Fibroblast of lung (primary cell): ENCODE results near the gene FSTL1. TPM values are rescaled to one million over a fixed set of nuclear protein-coding genes. Genes with fewer than 3 reads are reported as not detected.

Source experiments
- DNase-seq, 2 donors: peaks; one replicate each; pipeline versions ENCODE4 v3.0.0 to v3.0.0-alpha.2; 2010; ENCODE audit warnings: low read depth in 2 of 2
- H2AFZ ChIP-seq: 2 replicates; pipeline ENCODE4 v1.5.1; 2012; ENCODE audit warnings: low read length, control low read depth, inconsistent platforms
- H3K27ac ChIP-seq: 2 replicates; pipeline ENCODE4 v1.5.1; 2011; ENCODE audit warnings: low read length, control low read depth; ENCODE audit not compliant: insufficient read depth
- H3K27me3 ChIP-seq: 2 replicates; pipeline ENCODE4 v1.5.1; 2011; ENCODE audit warnings: mild to moderate bottlenecking, low read length; ENCODE audit not compliant: control insufficient read depth, insufficient read depth
- H3K36me3 ChIP-seq: 2 replicates; pipeline ENCODE4 v1.5.1; 2011; ENCODE audit warnings: low read length; ENCODE audit not compliant: control insufficient read depth, insufficient read depth
- H3K4me1 ChIP-seq: 2 replicates; pipeline ENCODE4 v1.5.1; 2011; ENCODE audit warnings: low read length; ENCODE audit not compliant: control insufficient read depth, insufficient read depth; ENCODE audit errors: extremely low read depth
- H3K4me2 ChIP-seq: 2 replicates; pipeline ENCODE4 v1.5.1; 2011; ENCODE audit warnings: low read length, control low read depth; ENCODE audit not compliant: insufficient read depth; ENCODE audit errors: extremely low read depth
- H3K4me3 ChIP-seq, 4 experiments: fragments of 200-600 bp in 1 of 4; sonication (generic) in 1 of 4; replicated peaks in 1 of 4; 2 replicates each; pipeline ENCODE4 v1.5.1; 2011 to 2016; ENCODE audit warnings: low read length in 4 of 4, low read depth in 3 of 4, mild to moderate bottlenecking in 3 of 4, control low read depth in 2 of 4, inconsistent platforms in 1 of 4, mixed read lengths in 1 of 4; ENCODE audit not compliant: insufficient read depth in 1 of 4; ENCODE audit errors: control extremely low read depth in 1 of 4
- H3K79me2 ChIP-seq: 2 replicates; pipeline ENCODE4 v1.5.1; 2012; ENCODE audit warnings: mild to moderate bottlenecking, low read length, inconsistent platforms; ENCODE audit not compliant: control insufficient read depth, insufficient read depth
- H3K9ac ChIP-seq: 2 replicates; pipeline ENCODE4 v1.5.1; 2011; ENCODE audit warnings: mild to moderate bottlenecking, low read length, control low read depth; ENCODE audit not compliant: insufficient read depth
- H3K9me3 ChIP-seq: 2 replicates; pipeline ENCODE4 v1.5.1; 2012; ENCODE audit warnings: low read depth, low read length; ENCODE audit not compliant: control insufficient read depth, insufficient read depth
- H4K20me1 ChIP-seq: 2 replicates; pipeline ENCODE4 v1.5.1; 2011; ENCODE audit warnings: low read length; ENCODE audit not compliant: control insufficient read depth, insufficient read depth; ENCODE audit errors: extremely low read depth
- EZH2 ChIP-seq: IDR thresholded peaks from 2 replicates; pipeline ENCODE4 v1.5.1; 2012; ENCODE audit warnings: low read length, control low read depth, mild to moderate bottlenecking; ENCODE audit errors: missing control alignments
- polyA plus RNA-seq, 2 donors: library from polyadenylated mRNA; depleted of rRNA in 1 of 2; stranded (reverse) in 1 of 2; unstranded in 1 of 2; fragments of >200 nt; gene quantifications; 2 replicates each; pipeline ENCODE4 v1.2.1, GENCODE V29; 2011 to 2012; ENCODE audit warnings: missing spikeins in 1 of 2
- total RNA-seq: library from RNA; depleted of rRNA; stranded (reverse); fragments of >200 nt; gene quantifications from 2 replicates; pipeline ENCODE4 v1.2.1, GENCODE V29; 2014
- TF ChIP-seq, protein P1 (sequence below), 2 donors: IDR thresholded peaks in 1 of 2; conservative IDR thresholded peaks in 1 of 2; 1 replicate in 1 of 2; 2 replicates in 1 of 2; pipeline ENCODE4 v1.5.1; 2011 to 2012; ENCODE audit warnings: low read length in 2 of 2, control low read depth in 1 of 2, inconsistent platforms in 1 of 2, low read depth in 1 of 2, mild to moderate bottlenecking in 1 of 2

FSTL1 gene
- total and polyA plus RNA-seq, 2 donors (not counting 1 experiment from before 2014, with no cell fraction given) = 309 to 1,500 TPM

DNA sequence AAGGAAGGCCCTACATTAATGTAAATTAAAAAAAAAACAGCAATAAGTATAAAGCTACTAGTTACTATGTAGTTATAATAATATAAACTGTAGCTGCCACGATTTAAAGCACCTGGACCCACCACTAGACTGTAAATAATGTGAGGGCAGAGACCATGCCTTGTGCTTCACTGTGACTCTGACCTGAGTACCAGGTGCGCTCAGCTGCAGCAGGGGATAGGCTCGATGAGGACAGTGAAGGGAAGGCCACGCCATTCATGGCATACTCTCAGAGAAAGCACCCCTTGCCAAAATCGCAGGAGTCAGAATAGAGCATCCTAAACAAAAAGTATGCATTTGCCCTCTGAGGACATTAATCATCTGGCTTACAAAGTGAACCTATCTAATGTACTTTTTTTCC, 5.1 kb downstream of the FSTL1 start:
- Histone ChIP-seq H3K4me2 (no peak overlapping the region), H3K4me1 (peaks cover 14% of the 10 kb centered on the region)

GRCh38 chr3:120443626-120444123, 7.1 kb downstream of the FSTL1 start:
- H2AFZ ChIP-seq = no peak overlapping the region
- TF ChIP-seq EZH2 = no peak
- TF ChIP-seq, protein P1, sequence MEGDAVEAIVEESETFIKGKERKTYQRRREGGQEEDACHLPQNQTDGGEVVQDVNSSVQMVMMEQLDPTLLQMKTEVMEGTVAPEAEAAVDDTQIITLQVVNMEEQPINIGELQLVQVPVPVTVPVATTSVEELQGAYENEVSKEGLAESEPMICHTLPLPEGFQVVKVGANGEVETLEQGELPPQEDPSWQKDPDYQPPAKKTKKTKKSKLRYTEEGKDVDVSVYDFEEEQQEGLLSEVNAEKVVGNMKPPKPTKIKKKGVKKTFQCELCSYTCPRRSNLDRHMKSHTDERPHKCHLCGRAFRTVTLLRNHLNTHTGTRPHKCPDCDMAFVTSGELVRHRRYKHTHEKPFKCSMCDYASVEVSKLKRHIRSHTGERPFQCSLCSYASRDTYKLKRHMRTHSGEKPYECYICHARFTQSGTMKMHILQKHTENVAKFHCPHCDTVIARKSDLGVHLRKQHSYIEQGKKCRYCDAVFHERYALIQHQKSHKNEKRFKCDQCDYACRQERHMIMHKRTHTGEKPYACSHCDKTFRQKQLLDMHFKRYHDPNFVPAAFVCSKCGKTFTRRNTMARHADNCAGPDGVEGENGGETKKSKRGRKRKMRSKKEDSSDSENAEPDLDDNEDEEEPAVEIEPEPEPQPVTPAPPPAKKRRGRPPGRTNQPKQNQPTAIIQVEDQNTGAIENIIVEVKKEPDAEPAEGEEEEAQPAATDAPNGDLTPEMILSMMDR (conservative IDR thresholded peaks at IDR 0.05 in 1 of 2, IDR thresholded peaks at IDR 0.05 in 1 of 2; ENCODE audit: low read depth in 1 of 2, low read length in 2 of 2) = no peak
- DNase-seq = no peak
- H3K79me2 ChIP-seq = peaks cover 94% of the 10 kb centered on the region
- no peaks in the 10 kb centered on the region for H3K9me3 ChIP-seq
- H3K4me1 ChIP-seq = peaks cover 29% of the 10 kb centered on the region
- H3K27me3 ChIP-seq = no peaks in the 10 kb centered on the region
- peaks cover 6% of the 10 kb centered on the region for H4K20me1 ChIP-seq
- no peak overlapping the region for H3K4me3 ChIP-seq
- no peak overlapping the region for H3K4me2 ChIP-seq
- no peak overlapping the region for H3K27ac ChIP-seq
- H3K9ac ChIP-seq = no peak overlapping the region
- peaks cover 14% of the 10 kb centered on the region for H3K36me3 ChIP-seq

More for the DNA sequence above, 5.1 kb downstream of the FSTL1 start:
- H3K9ac ChIP-seq = no peak overlapping the region
- no peak overlapping the region for H2AFZ ChIP-seq
- no peak for TF ChIP-seq EZH2
- TF ChIP-seq, protein P1 (conservative IDR thresholded peaks at IDR 0.05 in 1 of 2, IDR thresholded peaks at IDR 0.05 in 1 of 2; ENCODE audit: low read depth in 1 of 2, low read length in 2 of 2) = no peak
- no peak overlapping the region for H3K27ac ChIP-seq
- no peaks in the 10 kb centered on the region for H3K9me3 ChIP-seq
- peaks cover 5% of the 10 kb centered on the region for H4K20me1 ChIP-seq
- DNase-seq = no peak
- no peak overlapping the region for H3K4me3 ChIP-seq
- peaks cover 94% of the 10 kb centered on the region for H3K79me2 ChIP-seq
- no peaks in the 10 kb centered on the region for H3K27me3 ChIP-seq
- H3K36me3 ChIP-seq = peaks cover 6% of the 10 kb centered on the region

DNA sequence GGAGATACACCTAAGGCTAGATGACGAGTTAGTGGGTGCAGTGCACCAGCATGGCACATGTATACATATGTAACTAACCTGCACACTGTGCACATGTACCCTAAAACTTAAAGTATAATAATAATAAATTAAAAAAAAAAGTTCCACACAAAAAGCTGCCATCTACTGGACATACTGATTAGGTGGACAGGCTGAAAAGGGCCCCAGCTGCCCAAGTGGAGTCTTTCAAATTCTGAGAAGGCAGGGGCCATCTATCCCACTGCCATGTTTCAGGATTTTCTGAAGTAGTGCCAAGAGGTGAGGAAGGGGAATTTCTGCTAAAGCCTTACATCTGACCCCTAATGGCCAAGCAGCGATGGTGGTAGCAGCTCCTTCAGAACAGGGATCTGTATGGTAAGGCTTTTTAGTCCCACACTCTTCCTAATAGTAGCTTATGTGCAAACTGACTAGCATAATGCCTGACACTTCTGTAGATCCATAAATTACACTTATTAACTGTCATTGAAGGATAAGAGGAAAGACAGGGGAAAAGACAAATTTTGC, 7.7 kb downstream of the FSTL1 start:
- DNase-seq = no peak
- Histone ChIP-seq H3K79me2 (peaks cover 94% of the 10 kb centered on the region), H3K9me3 (no peaks in the 10 kb centered on the region), H3K27me3 (no peaks in the 10 kb centered on the region), H3K27ac (no peak overlapping the region), H3K36me3 (peaks cover 15% of the 10 kb centered on the region), H3K9ac (no peak overlapping the region), H4K20me1 (peaks cover 7% of the 10 kb centered on the region), H2AFZ (no peak overlapping the region), H3K4me1 (peaks cover 30% of the 10 kb centered on the region), H3K4me3 (no peak overlapping the region), H3K4me2 (no peak overlapping the region)
- no peak for TF ChIP-seq EZH2
- TF ChIP-seq, protein P1 (conservative IDR thresholded peaks at IDR 0.05 in 1 of 2, IDR thresholded peaks at IDR 0.05 in 1 of 2; ENCODE audit: low read depth in 1 of 2, low read length in 2 of 2) = peak; percentile 28 to 51
